Measurements from ENCODE around the gene SHISA2. TPM values are rescaled to one million over a fixed set of nuclear protein-coding genes. Genes with fewer than 3 reads are reported as not detected.

Gene SHISA2
- total RNA-seq, 1 experiment from 2014 or later: 1.2 TPM

DNA sequence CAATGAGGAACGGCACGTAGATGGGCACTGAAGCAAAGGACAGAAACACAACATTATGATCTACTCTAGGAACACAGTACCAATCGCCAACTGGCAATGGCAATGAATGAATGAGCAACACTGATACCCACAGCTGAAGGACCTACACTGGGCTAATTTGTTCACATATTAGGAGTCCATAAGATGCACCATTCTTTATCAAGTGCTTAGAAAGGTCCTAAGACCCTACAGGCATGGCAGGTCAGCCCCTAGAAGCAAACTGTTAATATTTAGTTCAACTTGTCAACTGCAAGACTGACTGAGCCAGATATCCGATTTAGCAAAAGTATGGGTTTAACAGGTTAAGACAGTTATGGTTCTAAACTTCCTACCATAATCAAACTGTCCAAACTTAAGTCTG is 4.8 kb downstream of the SHISA2 start:
- TF ChIP-seq SIN3A (IDR thresholded peaks at IDR 0.05; ENCODE audit: borderline replicate concordance, insufficient read depth, low read depth, low read length) (no peak), TCF7L2 (IDR thresholded peaks at IDR 0.05; ENCODE audit: low read depth, low read length) (no peak), POLR2AphosphoS5 (IDR thresholded peaks at IDR 0.05; ENCODE audit: low read depth, low read length) (no peak)
- TF ChIP-seq, protein P1, sequence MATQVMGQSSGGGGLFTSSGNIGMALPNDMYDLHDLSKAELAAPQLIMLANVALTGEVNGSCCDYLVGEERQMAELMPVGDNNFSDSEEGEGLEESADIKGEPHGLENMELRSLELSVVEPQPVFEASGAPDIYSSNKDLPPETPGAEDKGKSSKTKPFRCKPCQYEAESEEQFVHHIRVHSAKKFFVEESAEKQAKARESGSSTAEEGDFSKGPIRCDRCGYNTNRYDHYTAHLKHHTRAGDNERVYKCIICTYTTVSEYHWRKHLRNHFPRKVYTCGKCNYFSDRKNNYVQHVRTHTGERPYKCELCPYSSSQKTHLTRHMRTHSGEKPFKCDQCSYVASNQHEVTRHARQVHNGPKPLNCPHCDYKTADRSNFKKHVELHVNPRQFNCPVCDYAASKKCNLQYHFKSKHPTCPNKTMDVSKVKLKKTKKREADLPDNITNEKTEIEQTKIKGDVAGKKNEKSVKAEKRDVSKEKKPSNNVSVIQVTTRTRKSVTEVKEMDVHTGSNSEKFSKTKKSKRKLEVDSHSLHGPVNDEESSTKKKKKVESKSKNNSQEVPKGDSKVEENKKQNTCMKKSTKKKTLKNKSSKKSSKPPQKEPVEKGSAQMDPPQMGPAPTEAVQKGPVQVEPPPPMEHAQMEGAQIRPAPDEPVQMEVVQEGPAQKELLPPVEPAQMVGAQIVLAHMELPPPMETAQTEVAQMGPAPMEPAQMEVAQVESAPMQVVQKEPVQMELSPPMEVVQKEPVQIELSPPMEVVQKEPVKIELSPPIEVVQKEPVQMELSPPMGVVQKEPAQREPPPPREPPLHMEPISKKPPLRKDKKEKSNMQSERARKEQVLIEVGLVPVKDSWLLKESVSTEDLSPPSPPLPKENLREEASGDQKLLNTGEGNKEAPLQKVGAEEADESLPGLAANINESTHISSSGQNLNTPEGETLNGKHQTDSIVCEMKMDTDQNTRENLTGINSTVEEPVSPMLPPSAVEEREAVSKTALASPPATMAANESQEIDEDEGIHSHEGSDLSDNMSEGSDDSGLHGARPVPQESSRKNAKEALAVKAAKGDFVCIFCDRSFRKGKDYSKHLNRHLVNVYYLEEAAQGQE (IDR thresholded peaks at IDR 0.05; ENCODE audit: insufficient read depth in 1 of 2, low read depth in 2 of 2, low read length in 1 of 2): no peak
- TF ChIP-seq, protein P2, sequence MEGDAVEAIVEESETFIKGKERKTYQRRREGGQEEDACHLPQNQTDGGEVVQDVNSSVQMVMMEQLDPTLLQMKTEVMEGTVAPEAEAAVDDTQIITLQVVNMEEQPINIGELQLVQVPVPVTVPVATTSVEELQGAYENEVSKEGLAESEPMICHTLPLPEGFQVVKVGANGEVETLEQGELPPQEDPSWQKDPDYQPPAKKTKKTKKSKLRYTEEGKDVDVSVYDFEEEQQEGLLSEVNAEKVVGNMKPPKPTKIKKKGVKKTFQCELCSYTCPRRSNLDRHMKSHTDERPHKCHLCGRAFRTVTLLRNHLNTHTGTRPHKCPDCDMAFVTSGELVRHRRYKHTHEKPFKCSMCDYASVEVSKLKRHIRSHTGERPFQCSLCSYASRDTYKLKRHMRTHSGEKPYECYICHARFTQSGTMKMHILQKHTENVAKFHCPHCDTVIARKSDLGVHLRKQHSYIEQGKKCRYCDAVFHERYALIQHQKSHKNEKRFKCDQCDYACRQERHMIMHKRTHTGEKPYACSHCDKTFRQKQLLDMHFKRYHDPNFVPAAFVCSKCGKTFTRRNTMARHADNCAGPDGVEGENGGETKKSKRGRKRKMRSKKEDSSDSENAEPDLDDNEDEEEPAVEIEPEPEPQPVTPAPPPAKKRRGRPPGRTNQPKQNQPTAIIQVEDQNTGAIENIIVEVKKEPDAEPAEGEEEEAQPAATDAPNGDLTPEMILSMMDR (IDR thresholded peaks at IDR 0.05): no peak
- Histone ChIP-seq H3K4me3 (ENCODE audit: low read depth in 2 of 2, low read length in 2 of 2) (no peak overlapping the region), H3K36me3 (ENCODE audit: control insufficient read depth, insufficient read depth, low read length) (no peaks in the 10 kb centered on the region), H3K27ac (ENCODE audit: low read length) (no peak overlapping the region), H3K9me3 (ENCODE audit: control insufficient read depth, insufficient read depth, low read depth, low read length) (no peaks in the 10 kb centered on the region), H3K4me1 (ENCODE audit: control insufficient read depth, insufficient read depth, low read length) (no peaks in the 10 kb centered on the region), H3K27me3 (ENCODE audit: control insufficient read depth, insufficient read depth, low read length) (peaks cover 12% of the 10 kb centered on the region)
- ATAC-seq (no peak), DNase-seq (ENCODE audit: low read depth, low spot score) (no peak)
- intact Hi-C loops (cut with micrococcal nuclease; ENCODE audit: unreplicated experiment): no loop called here
- in situ Hi-C loops (cut with HindIII; ENCODE audit: low pct_unique_long_range_greater_than_20kb, low sequenced_read_pairs): no loop called here
- no TSS peak for BruUV-seq (replicated peaks)
- ChIA-PET POLR2A (no interaction called here), CTCF (no interaction called here)

DNA sequence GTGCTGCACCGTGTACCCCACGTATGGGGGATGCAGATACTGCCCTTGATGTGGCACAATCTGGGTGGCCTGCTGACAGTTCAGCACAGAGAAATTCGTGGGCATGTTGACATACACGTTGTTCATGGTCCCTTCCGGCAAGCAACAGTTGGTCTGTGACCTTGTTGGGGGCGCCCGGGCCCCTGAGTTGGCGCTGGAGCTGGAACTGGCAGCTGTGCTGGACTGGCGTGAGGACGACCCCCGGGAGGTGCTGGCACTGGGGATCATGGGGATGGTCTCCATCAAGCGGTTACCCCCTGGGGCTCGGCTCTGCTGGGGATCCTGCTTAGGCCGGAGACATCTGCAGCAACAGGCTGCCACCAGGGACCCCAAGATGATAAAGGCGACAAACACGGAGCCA is 5.2 kb downstream of the SHISA2 start:
- in situ Hi-C loops (cut with HindIII; ENCODE audit: low pct_unique_long_range_greater_than_20kb, low sequenced_read_pairs): no loop called here
- peaks cover 12% of the 10 kb centered on the region for H3K27me3 ChIP-seq (ENCODE audit: control insufficient read depth, insufficient read depth, low read length)
- no peak overlapping the region for H3K4me3 ChIP-seq (ENCODE audit: low read depth in 2 of 2, low read length in 2 of 2)
- CTCF ChIA-PET: no interaction called here
- intact Hi-C loops (cut with micrococcal nuclease; ENCODE audit: unreplicated experiment): no loop called here
- no peaks in the 10 kb centered on the region for H3K4me1 ChIP-seq (ENCODE audit: control insufficient read depth, insufficient read depth, low read length)
- TF ChIP-seq POLR2AphosphoS5 (IDR thresholded peaks at IDR 0.05; ENCODE audit: low read depth, low read length) (no peak), TCF7L2 (IDR thresholded peaks at IDR 0.05; ENCODE audit: low read depth, low read length) (no peak), SIN3A (IDR thresholded peaks at IDR 0.05; ENCODE audit: borderline replicate concordance, insufficient read depth, low read depth, low read length) (no peak)
- TF ChIP-seq, protein P2 (IDR thresholded peaks at IDR 0.05): no peak
- TF ChIP-seq, protein P1 (IDR thresholded peaks at IDR 0.05; ENCODE audit: insufficient read depth in 1 of 2, low read depth in 2 of 2, low read length in 1 of 2): no peak
- DNase-seq (ENCODE audit: low read depth, low spot score): no peak
- ATAC-seq: no peak
- H3K27ac ChIP-seq (ENCODE audit: low read length): no peak overlapping the region
- H3K36me3 ChIP-seq (ENCODE audit: control insufficient read depth, insufficient read depth, low read length): no peaks in the 10 kb centered on the region
- POLR2A ChIA-PET: no interaction called here
- no TSS peak for BruUV-seq (replicated peaks)
- no peaks in the 10 kb centered on the region for H3K9me3 ChIP-seq (ENCODE audit: control insufficient read depth, insufficient read depth, low read depth, low read length)
